Uterus (tissue), 2 donors: ENCODE data around the gene OCA2.

Experiments
- POLR2A ChIP-seq, 2 donors: fragments of 450-650 bp; IDR thresholded peaks; one replicate each; pipeline ENCODE4 v1.6.1; 2016; ENCODE audit warnings: antibody characterized with exemption in 2 of 2, mild to moderate bottlenecking in 1 of 2, moderate library complexity in 1 of 2
- TF ChIP-seq, protein P1 (sequence below), 4 experiments: fragments of 200-600 bp in 2 of 4; fragments of 450-650 bp in 2 of 4; sonication (generic) in 2 of 4; IDR thresholded peaks; one replicate each; pipeline ENCODE4 v1.5.1; 2016 to 2019; ENCODE audit warnings: antibody characterized with exemption in 4 of 4, mild to moderate bottlenecking in 2 of 4, moderate library complexity in 1 of 4

DNA sequence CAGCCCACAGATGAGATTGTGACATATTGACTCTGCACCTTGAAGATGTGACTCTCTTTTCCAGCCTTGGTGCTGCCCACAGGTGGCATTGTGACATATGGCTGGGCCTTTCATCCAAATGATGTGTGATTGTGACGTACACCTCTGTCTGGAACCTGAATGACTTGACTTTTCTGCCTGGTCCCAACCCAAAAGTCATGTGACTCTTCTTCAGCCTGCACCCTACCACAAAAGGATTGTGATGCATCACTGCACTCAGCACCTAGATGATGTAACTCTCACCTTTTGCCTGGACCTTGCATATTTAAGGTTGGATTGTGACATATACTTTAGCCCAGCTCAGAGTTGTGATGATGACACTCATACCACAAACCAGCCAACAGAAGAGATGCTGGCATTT, 204.5 kb downstream of the OCA2 start:
- TF ChIP-seq, protein P1, sequence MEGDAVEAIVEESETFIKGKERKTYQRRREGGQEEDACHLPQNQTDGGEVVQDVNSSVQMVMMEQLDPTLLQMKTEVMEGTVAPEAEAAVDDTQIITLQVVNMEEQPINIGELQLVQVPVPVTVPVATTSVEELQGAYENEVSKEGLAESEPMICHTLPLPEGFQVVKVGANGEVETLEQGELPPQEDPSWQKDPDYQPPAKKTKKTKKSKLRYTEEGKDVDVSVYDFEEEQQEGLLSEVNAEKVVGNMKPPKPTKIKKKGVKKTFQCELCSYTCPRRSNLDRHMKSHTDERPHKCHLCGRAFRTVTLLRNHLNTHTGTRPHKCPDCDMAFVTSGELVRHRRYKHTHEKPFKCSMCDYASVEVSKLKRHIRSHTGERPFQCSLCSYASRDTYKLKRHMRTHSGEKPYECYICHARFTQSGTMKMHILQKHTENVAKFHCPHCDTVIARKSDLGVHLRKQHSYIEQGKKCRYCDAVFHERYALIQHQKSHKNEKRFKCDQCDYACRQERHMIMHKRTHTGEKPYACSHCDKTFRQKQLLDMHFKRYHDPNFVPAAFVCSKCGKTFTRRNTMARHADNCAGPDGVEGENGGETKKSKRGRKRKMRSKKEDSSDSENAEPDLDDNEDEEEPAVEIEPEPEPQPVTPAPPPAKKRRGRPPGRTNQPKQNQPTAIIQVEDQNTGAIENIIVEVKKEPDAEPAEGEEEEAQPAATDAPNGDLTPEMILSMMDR (IDR thresholded peaks at IDR 0.05): no peak
- no peak for TF ChIP-seq POLR2A (IDR thresholded peaks at IDR 0.05)
